DMS153 (cell line): ENCODE data around the gene CLDN9.
A peak's percentile ranks its signal among the peaks of the same experiment; 100 is the strongest.
"Not testable (repeated sequence)": the region's sequence is repeated elsewhere in the genome, so short reads cannot be mapped to it uniquely, and the experiment has no call there.

Experiments
- DNase-seq: peaks from one replicate; lab custom pipeline; 2025; lab: John Stamatoyannopoulos, UW

The CLDN9 gene

GRCh38 chr16:3032624-3033023 lies 19.9 kb downstream of the CLDN9 start:
- no peak for DNase-seq

- DNase-seq = no peak
Observed at GRCh38 chr16:3035289-3035971, 22.7 kb downstream of the CLDN9 start.

DNA sequence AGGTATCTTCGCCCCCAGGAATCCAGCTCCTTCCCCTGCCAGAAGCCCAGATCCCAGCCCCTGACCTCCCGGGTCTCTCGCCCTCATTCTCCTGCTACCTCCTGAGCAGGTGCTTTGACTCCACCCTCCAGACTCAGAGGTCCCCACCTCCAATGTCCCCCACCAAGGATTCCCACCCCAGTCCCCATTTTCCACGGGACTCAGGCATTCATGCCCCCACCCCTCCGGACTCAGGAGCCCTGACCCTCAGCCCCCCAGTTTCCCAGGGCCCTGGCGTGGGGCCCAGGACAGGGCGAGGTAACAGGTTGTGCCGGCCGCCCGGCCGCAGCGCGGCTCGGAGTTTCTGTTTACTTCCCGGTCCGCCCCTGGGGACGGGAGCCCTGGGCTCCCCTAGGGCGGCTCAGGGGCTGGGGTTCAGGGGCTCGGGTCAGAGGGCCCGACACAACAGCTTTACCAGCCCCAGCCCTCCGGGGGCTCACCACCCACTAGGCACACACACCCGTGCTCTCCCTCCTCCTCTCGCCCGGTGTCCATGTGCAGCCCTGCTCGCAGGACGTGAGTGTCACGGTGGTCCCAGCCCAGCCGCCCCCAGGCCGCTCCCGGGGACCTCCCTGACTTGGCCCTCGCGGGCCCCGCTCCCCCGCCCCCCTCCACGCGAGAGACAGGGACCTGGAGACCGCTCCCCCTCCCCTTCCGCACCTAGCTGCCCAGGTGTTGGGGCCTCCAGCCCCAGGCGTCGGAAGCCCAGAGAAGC lies 23.4 kb downstream of the CLDN9 start:
- no peak for DNase-seq

DNA sequence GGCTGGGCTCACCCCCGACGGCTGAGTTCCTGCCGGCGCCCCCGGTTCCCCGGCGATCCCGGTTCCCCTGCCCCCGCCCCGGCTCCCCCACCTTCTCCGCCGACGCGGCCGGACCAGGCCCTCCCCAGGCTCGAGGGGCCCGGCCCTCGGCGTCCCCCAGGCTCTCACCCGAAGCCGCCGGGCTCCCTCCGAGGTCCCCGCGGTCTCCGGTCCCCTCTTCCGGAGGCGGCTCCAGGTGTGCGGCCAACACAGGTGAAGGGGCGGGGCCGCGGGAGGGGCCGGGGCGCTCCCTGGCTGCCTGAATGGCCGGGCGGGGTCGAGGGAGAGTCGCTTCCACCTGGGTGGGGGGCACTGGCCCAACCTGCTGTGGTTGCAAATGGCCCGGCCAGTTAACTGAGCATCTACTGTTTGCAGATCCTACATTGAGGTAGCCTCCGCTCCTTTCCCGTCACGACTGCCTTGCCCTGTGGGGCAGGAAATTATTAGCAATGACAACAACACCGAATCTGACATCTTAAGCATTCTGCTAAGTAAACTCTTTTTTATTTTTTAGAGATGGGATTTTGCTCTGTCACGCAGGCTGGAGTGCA lies 24.1 kb downstream of the CLDN9 start, which contains the start of gene BICDL2:
Gene BICDL2 (minus strand): TSS at position 219 of the 590 bp plus-strand sequence. CDS start 1,448 bp downstream, outside the sequence.
- no peak for DNase-seq

DNA sequence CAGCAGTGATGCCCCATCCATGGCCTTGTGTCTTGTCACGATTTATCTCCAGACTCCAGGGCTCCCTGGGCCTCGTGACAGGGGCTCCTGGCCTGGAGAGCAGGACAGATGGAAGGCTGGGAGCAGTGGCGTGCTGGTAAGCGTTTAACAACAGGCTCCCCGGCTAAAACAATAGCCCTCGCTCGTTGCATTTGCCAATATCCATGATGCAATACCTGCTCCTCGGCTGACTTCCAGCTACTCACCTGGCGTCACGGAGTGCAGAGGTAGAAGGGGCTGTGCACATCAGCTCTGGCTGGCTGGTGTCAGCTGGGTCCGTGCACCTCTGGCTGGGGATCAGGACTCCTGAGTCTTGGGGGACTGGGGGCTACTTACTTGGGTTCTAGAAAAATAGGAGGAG lies 25.5 kb downstream of the CLDN9 start:
- peak; percentile 76 for DNase-seq

DNA sequence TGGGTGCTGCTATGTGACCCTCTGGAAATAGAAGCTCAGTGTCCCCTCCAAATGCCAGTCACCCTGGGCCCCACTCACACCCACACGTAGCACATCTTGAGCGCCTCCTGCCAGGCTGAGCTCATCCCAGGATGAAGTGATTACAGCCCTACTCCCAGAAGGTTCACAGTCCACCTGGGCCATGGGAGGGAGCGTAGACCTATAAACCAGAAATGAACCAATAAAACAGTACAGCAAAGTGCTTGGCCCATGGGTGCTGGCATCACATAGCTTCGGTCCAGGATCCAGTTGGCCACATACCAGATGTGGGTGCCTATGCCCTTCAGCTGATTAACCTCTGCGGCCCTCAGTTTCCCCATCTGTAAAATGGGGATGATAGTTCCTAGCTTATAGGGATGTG lies 26.2 kb downstream of the CLDN9 start:
- no peak for DNase-seq

DNA sequence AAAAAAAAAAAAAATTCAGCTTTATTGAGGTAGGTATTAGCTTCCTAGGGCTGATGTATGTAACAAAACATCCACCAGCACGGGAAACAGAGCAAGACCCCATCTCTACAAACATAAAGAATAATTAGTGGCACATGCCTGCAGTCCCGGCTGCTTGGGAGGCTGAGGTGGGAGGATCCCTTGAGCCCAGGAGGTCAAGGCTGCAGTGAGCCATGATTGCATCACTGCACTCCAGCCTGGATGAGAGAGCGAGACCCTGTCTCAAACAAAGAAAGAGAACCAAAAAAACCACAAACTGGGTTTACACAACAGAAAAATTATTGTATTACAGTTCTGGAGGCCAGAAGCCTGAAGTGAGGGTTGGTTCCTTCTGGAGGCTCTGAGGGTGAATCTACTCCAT lies 29.7 kb downstream of the CLDN9 start:
- no peak for DNase-seq

GRCh38 chr16:3044708-3045107 lies 32.0 kb downstream of the CLDN9 start:
- no peak for DNase-seq

GRCh38 chr16:3045758-3046640 lies 33.3 kb downstream of the CLDN9 start, which contains the start of gene MMP25:
Gene MMP25, plus strand, starts transcription at chr16:3046561. Its CDS starts 357 bp downstream, at chr16:3046918.
- no peak for DNase-seq

DNA sequence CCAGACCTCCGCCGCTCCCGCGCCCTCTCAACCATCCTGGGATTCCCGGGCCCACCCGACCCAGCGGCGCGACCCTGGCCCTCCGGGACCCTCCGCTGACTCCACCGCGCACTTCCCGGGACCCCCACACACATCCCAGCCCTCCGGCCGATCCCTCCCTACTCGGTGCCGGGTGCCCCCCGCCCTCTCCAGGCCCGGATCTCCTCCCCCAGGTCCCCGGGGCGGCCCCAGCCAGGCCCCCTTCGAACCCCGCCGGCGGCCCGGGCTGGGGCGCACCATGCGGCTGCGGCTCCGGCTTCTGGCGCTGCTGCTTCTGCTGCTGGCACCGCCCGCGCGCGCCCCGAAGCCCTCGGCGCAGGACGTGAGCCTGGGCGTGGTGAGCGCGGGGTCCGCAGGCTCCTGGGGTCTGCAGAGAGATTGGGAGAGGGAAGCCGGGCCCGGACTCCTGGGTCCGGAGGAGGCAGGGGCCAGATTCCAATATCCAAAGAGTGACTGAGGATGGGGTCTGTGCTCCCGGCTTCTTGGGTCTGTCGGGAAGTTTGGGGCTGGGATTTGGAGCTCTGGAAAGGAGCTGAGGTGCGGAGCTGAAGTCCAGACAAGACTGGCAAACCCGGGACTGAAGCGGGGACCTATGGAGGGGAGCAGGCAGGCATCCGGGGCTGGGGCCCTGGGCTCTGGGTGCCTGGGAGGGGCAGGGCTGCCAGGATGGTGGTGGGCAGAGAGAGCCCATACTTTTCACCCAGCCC lies 34.1 kb downstream of the CLDN9 start:
- no peak for DNase-seq

DNA sequence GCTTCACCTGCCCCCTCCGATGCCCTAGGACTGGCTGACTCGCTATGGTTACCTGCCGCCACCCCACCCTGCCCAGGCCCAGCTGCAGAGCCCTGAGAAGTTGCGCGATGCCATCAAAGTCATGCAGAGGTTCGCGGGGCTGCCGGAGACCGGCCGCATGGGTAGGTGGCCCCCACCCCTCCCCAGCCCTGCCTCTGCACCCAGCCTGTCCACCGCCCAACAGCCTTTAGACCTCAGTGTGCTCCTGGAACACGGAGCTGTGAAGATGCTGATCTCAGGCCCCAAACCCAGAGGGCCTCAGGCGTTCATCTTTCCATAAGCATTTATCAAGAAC lies 34.6 kb downstream of the CLDN9 start:
- no peak for DNase-seq

- no peak for DNase-seq
Observed at GRCh38 chr16:3049921-3050481, 37.3 kb downstream of the CLDN9 start.

GRCh38 chr16:3050487-3050886 lies 37.8 kb downstream of the CLDN9 start:
- DNase-seq = no peak

DNA sequence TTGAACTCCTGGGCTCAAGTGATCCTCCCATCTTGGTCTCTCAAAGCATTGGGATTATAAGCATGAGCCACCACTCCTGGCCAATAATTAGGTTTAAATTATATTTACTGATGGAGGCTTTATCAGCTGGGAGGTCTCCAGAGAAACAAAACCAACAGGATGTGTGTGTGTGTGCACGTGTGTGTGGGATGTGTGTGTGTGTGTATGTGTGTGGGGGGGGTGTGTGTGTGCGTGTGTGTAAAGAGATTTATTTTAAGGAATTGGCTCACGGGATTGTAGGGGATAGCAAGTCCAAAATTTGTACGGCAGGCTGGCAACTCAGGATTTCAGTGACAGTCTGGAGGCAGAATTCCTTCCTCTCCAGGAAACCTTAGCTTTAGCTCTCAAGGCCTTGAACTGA lies 38.3 kb downstream of the CLDN9 start:
- no peak for DNase-seq

DNA sequence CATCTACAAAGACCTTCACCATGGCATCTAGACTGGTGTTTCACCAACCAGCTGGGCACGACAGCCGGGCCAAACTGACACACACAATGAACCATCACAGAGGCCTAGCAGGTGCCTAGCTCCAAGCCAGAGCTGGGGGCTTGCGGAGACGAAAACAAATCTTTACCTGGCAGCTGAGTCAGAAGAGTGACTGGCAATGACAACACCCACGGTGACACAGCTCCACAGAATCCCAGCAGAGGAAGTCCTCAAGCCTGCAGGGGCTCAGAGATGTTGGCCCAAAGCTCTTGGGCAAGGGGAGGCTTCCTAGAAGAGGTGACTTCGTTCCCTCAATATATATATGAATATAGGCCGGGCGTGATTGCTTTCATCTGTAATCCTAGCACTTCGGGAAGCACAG lies 38.8 kb downstream of the CLDN9 start:
- no peak for DNase-seq

DNA sequence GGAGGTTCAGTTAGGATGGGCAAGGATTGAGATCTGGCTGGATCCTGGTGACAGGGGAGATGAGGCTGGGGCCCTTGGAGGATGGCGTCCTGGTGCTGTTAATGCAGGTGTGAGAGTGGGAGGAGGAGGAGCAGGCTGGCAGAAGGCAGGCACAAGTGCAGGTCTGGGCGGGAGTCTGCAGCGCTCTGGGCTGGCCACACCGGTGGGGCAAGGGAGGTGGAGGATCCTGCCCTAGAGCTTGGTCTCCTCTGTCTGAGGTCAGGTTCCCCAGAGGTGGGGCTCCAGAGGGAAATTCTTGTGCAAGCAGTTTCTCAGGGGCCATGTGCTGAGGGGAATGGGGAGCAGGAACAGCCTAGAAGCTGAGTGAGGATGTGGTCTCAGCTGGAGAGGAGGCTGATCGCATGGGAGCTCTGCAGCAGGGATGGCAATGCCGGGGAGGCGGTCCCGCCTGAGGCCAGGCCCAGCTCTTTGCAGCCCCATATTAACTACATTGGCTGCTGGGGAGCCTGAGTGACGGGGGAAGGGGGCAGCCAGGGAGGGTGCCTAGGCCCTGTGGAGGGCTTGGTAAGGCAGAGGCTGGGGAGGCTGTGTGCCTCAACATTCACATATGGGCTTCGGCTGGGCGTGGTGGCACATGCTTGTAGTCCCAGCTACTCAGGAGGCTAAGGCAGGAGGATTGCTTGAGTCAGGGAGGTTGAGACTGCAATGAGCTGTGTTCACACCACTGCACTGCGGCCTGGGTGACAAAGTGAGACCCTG lies 40.0 kb downstream of the CLDN9 start:
- not testable (repeated sequence) for DNase-seq

DNA sequence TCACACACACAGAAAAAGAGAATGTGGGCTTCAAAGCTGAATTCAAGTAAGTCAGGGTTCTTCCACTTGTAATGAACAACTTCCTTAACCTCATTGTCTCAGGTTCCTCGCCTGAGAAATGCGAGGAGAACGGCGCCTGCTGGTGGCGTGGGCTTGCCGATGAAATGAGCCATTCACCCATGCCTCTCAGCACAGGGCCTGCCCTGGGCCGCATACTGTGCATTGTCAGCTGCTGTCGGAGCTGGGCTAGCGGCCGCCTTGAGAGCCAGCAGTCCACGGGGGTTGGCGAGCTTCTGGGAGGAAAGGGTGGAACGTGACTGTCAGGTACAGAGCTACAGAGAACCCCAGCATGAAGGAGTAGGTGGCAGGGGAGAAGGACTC lies 40.6 kb downstream of the CLDN9 start:
- not testable (repeated sequence) for DNase-seq

DNA sequence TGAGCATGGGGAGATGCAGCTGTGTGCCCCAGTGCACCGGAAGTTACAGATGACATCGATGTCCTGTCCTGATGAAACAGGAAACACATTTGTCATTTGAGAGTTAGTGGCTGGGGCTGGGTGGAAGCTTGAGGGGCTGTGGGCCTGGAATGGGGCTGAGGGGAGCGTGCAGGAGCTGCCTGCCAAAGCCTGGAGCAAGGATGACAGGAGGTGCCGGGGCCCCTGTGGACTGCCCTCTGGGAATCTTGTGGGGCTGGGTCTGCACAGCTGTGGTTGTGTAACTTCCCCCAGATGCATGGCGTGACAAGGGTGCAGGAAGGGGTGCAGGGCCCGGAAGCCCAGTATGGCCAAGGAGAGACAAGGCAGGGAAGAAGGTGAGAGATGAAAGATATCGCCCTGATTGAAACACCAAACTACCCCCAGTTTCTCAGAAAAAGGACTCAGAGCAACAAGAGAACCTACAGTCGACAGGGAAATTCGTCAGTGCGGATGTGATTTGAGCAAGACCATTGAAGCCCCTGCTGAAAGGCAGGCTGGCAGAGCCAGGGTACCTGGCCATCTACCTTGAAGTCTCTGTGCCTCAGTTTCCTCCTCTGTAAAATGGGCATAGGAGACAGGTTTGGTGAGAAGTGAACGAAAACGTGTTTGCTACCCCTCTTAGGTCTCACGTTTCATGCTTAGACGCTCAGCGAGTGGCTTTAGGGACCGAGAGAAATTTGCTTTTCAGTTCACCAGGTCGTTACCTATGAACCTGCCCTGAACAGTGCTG lies 42.4 kb downstream of the CLDN9 start:
- DNase-seq = no peak

GRCh38 chr16:3055734-3056115 lies 43.0 kb downstream of the CLDN9 start:
- not testable (repeated sequence) for DNase-seq
